ENCODE results near the gene TRIP6.
"Not testable (repeated sequence)": the region's sequence is repeated elsewhere in the genome, so short reads cannot be mapped to it uniquely, and the experiment has no call there.

The TRIP6 gene

DNA sequence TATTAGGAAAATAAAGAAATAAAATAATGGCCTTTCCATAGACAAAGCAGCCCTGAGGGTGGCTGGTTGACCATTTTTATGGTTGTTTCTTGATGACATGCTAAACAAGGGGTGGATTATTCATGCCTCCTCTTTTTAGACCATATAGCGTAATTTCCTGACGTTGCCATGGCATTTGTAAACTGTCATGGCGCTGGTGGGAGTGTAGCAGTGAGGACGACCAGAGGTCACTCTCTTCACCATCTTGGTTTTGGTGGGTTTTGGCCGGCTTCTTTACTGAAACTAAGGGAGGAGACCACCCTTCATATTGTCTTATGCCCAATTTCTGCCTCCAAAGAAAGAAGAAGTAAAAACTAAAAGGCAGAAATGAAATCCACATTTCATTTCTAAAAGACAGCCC lies 52.1 kb downstream of the TRIP6 start:
- not testable (repeated sequence) for DNase-seq

DNA sequence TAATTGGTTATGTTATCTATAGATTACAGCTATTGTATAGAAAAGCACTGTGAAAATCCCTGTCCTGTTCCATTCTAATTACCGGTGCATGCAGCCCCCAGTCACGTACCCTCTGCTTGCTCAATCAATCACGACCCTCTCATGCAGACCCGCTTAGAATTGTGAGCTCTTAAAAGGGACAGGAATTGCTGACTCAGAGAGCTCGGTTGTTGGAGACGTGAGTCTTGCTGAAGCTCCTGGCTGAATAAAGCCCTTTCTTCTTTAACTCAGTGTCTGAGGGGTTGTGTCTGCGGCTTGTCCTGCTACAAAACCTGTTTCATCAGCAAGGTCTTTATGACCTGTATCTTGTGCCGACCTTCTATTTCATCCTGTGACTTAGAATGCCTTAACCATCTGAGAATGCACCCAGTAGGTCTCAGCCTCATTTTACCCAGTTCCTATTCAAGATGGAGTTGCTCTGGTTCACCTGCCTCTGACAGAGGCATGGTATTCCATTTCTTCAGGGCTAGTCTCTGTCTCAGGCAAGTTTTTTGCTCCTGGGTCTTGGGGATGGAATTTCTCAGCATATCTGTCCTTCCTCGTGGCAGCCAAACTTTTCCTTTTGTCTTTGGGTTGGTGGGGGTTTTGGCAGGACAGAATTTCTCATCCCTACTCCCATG lies 52.7 kb downstream of the TRIP6 start:
- DNase-seq = not testable (repeated sequence)

DNA sequence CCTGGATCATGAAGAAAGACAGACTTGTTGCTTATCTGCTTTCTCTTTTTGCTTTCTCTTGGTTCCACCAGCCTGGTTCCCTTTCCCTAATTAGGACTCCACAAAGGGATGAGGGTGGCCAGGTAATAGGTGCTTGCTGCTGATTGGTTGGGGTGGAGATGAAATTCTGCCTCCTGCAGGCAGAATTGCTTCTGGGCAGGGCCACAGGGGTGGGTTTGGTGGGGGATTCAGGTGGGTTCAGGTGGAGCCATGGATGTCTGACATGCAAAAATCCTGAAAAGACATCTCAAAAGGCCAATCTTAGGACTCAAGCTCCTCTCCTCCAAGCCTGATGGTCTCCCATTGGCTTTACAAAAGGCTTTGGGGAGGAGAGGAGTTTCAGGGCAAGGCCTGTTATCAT lies 53.9 kb downstream of the TRIP6 start:
- DNase-seq = no peak
